HepG2 (cell line): ENCODE measurements around the gene MIF4GD. TPM values are rescaled to one million over a fixed set of nuclear protein-coding genes. Genes with fewer than 3 reads are reported as not detected.
A peak's percentile ranks its signal among the peaks of the same experiment; 100 is the strongest.

Experiments
- ATF1 ChIP-seq: IDR thresholded peaks from 2 replicates; pipeline ENCODE4 v1.6.1; 2016; ENCODE audit warnings: mild to moderate bottlenecking, control low read depth
- CAMTA2 ChIP-seq: sonication (generic); formaldehyde crosslinking; IDR thresholded peaks from 2 replicates; pipeline ENCODE4 v1.4.0; 2020; ENCODE audit warnings: mild to moderate bottlenecking, missing genetic modification reagents, borderline replicate concordance
- CREM ChIP-seq, 2 experiments: sonication (generic) in 1 of 2; formaldehyde crosslinking in 1 of 2; IDR thresholded peaks; 2 replicates each; pipeline versions ENCODE4 v1.4.0 to v1.6.1; 2016 to 2020; ENCODE audit warnings: antibody characterized with exemption in 1 of 2, mild to moderate bottlenecking in 1 of 2, missing genetic modification reagents in 1 of 2
- MAZ ChIP-seq, 2 experiments: sonication (generic) in 1 of 2; formaldehyde crosslinking in 1 of 2; IDR thresholded peaks; 2 replicates each; pipeline versions ENCODE4 v1.5.0 to v1.6.1; 2012 to 2020; ENCODE audit warnings: low read depth in 2 of 2, mild to moderate bottlenecking in 2 of 2, borderline replicate concordance in 1 of 2, improper control_type of control experiment in 1 of 2, low read length in 1 of 2, missing genetic modification reagents in 1 of 2, moderate library complexity in 1 of 2
- MBNL3 ChIP-seq: fragments of 250-450 bp; sonication (Bioruptor Pico); conservative IDR thresholded peaks from 2 replicates; pipeline ENCODE4 v1.8.0; 2022; ENCODE audit warnings: mild to moderate bottlenecking, inconsistent platforms
- MXI1 ChIP-seq: IDR thresholded peaks from 3 replicates; pipeline ENCODE4 v1.6.1; 2012; ENCODE audit warnings: low read depth, low read length, inconsistent platforms, borderline replicate concordance
- PAWR ChIP-seq: sonication (generic); formaldehyde crosslinking; IDR thresholded peaks from 2 replicates; pipeline ENCODE4 v1.4.0; 2020; ENCODE audit warnings: missing genetic modification reagents, mild to moderate bottlenecking, borderline replicate concordance
- PCBP2 ChIP-seq: fragments of 200-400 bp; formaldehyde crosslinking; optimal IDR thresholded peaks from 2 replicates; pipeline ENCODE3; 2018; ENCODE audit warnings: low read length, low read depth; ENCODE audit not compliant: poor library complexity, severe bottlenecking
- ZBTB7A ChIP-seq: sonication (generic); formaldehyde crosslinking; IDR thresholded peaks from 2 replicates; pipeline ENCODE4 v1.8.0; 2022; ENCODE audit warnings: mild to moderate bottlenecking, missing genetic modification reagents
- ZNF382 ChIP-seq: sonication (generic); formaldehyde crosslinking; IDR thresholded peaks from 2 replicates; pipeline ENCODE4 v1.5.0; 2020; ENCODE audit warnings: missing genetic modification reagents, mild to moderate bottlenecking, borderline replicate concordance
- ZNF780A ChIP-seq: sonication (generic); formaldehyde crosslinking; IDR thresholded peaks from 2 replicates; pipeline ENCODE4 v1.8.0; 2022; ENCODE audit warnings: mild to moderate bottlenecking, missing genetic modification reagents, moderate library complexity
- ZNF850 ChIP-seq: sonication (generic); formaldehyde crosslinking; conservative IDR thresholded peaks from 2 replicates; pipeline ENCODE4 v1.9.0; 2021; ENCODE audit warnings: mild to moderate bottlenecking, missing genetic modification reagents
- ZSCAN31 ChIP-seq: sonication (generic); formaldehyde crosslinking; IDR thresholded peaks from 2 replicates; pipeline ENCODE4 v1.5.0; 2020; ENCODE audit warnings: low read depth, mild to moderate bottlenecking, missing genetic modification reagents
- polyA plus RNA-seq, 8 experiments: library from polyadenylated mRNA; depleted of rRNA in 3 of 8; stranded (reverse) in 7 of 8; unstranded in 1 of 8; fragments of >200 nt; fragmentation: Illumina TruSeq in 4 of 8; extraction: Trizol in 4 of 8; gene quantifications; 2 replicates each; pipeline versions ENCODE4 v1.2.1 to v1.2.3, GENCODE V29; 2011 to 2016; ENCODE audit warnings: low read depth in 4 of 8, missing spikeins in 1 of 8, mixed read lengths in 1 of 8; ENCODE audit not compliant: insufficient read depth in 1 of 8
- total RNA-seq, 5 experiments: library from RNA; depleted of rRNA; stranded (reverse); fragments of >200 nt; fragmentation: Illumina TruSeq; extraction: Trizol; gene quantifications; 2 replicates each; pipeline ENCODE4 v1.2.3, GENCODE V29; 2016; ENCODE audit warnings: low read depth in 1 of 5
- TF ChIP-seq, protein P1 (sequence below): sonication (generic); formaldehyde crosslinking; conservative IDR thresholded peaks from 2 replicates; pipeline ENCODE4 v1.8.0; 2022; ENCODE audit warnings: missing genetic modification reagents
- TF ChIP-seq, protein P2 (sequence below): sonication (generic); formaldehyde crosslinking; conservative IDR thresholded peaks from 2 replicates; pipeline ENCODE4 v1.4.0; 2020; ENCODE audit warnings: missing genetic modification reagents
- TF ChIP-seq, protein P3 (sequence below): sonication (generic); formaldehyde crosslinking; IDR thresholded peaks from 2 replicates; pipeline ENCODE4 v1.5.0; 2020; ENCODE audit warnings: mild to moderate bottlenecking, missing genetic modification reagents, borderline replicate concordance
- TF ChIP-seq, protein P4 (sequence below): IDR thresholded peaks from 2 replicates; pipeline ENCODE4 v1.6.1; 2016; ENCODE audit warnings: control low read depth
- TF ChIP-seq, protein P5 (sequence below): sonication (generic); formaldehyde crosslinking; IDR thresholded peaks from 2 replicates; pipeline ENCODE4 v1.8.1; 2023; ENCODE audit warnings: mild to moderate bottlenecking, missing genetic modification reagents

MIF4GD gene
- total and polyA plus RNA-seq, 2 of the 13 experiments (the other 11 are each of a cell fraction or from before 2014, with no cell fraction given): 14.0 to 28.0 TPM

DNA sequence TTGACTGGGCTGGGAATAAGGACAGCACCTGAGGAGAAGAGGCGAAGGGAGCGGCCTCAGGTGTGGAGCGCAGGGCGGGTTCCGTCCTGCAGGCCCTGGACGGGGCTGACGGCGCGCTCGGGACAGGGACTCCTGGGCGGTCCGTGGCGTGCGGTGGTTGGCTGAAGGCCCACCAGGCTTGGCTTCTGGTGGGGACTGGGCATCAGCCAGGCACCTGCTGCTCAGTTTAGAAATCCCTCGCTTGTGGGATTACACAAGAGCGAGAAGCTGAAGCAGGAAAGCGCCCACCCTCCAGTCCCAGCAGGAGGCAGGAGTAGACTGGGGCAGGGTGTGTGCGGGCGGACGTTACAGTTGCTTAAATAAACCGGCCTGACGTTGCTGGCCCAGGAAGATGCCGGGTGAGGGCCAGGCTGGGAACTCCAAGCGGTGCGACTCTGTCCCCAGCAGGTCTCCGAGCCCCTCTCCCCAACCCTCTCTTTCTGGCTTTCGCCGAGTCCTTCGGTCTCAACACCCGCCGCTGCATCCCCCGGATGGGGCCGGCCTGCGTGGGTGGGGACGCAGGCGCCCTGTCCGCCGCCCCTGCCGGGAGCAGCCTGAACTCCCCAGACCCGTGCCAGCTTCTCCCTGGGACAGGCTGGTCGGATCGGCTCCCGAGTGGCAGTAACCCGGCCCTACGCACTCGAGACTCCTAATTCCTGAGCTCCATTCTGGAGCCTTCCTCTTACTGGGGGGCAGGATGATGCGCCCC lies 639 bp downstream of the MIF4GD start (continued):
- TF ChIP-seq, protein P1, sequence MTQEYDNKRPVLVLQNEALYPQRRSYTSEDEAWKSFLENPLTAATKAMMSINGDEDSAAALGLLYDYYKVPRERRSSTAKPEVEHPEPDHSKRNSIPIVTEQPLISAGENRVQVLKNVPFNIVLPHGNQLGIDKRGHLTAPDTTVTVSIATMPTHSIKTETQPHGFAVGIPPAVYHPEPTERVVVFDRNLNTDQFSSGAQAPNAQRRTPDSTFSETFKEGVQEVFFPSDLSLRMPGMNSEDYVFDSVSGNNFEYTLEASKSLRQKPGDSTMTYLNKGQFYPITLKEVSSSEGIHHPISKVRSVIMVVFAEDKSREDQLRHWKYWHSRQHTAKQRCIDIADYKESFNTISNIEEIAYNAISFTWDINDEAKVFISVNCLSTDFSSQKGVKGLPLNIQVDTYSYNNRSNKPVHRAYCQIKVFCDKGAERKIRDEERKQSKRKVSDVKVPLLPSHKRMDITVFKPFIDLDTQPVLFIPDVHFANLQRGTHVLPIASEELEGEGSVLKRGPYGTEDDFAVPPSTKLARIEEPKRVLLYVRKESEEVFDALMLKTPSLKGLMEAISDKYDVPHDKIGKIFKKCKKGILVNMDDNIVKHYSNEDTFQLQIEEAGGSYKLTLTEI: no peak
- TF ChIP-seq ZNF780A (CRISPR knock-in tag): no peak
- no peak for TF ChIP-seq MBNL3 (CRISPR knock-in tag)
- 0 out of 2 replicates have a peak, but pooled peaks have one; percentile 23 for TF ChIP-seq PAWR (CRISPR knock-in tag)
- no peak for TF ChIP-seq ZNF382 (CRISPR knock-in tag)
- TF ChIP-seq CAMTA2: no peak
- TF ChIP-seq, protein P2, sequence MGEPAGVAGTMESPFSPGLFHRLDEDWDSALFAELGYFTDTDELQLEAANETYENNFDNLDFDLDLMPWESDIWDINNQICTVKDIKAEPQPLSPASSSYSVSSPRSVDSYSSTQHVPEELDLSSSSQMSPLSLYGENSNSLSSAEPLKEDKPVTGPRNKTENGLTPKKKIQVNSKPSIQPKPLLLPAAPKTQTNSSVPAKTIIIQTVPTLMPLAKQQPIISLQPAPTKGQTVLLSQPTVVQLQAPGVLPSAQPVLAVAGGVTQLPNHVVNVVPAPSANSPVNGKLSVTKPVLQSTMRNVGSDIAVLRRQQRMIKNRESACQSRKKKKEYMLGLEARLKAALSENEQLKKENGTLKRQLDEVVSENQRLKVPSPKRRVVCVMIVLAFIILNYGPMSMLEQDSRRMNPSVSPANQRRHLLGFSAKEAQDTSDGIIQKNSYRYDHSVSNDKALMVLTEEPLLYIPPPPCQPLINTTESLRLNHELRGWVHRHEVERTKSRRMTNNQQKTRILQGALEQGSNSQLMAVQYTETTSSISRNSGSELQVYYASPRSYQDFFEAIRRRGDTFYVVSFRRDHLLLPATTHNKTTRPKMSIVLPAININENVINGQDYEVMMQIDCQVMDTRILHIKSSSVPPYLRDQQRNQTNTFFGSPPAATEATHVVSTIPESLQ (CRISPR knock-in tag): no peak; the same call in 1 of the 2 replicates
- no peak for TF ChIP-seq MXI1
- no peak; the same call in 1 of the 2 replicates for TF ChIP-seq MAZ (IDR thresholded peaks at IDR 0.05; ENCODE audit: borderline replicate concordance, low read depth, low read length)
- TF ChIP-seq MAZ (CRISPR knock-in tag; IDR thresholded peaks at IDR 0.05; ENCODE audit: low read depth): peak; percentile 39; the same call in 1 of the 2 replicates
- no peak for TF ChIP-seq ATF1
- TF ChIP-seq, protein P3, sequence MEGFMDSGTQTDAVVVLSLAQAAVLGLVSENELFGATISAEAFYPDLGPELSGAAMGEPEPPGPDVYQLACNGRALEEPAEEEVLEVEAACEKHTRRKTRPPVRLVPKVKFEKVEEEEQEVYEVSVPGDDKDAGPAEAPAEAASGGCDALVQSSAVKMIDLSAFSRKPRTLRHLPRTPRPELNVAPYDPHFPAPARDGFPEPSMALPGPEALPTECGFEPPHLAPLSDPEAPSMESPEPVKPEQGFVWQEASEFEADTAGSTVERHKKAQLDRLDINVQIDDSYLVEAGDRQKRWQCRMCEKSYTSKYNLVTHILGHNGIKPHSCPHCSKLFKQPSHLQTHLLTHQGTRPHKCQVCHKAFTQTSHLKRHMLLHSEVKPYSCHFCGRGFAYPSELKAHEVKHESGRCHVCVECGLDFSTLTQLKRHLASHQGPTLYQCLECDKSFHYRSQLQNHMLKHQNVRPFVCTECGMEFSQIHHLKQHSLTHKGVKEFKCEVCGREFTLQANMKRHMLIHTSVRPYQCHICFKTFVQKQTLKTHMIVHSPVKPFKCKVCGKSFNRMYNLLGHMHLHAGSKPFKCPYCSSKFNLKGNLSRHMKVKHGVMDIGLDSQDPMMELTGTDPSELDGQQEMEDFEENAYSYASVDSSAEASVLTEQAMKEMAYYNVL: no peak
- TF ChIP-seq, protein P4, sequence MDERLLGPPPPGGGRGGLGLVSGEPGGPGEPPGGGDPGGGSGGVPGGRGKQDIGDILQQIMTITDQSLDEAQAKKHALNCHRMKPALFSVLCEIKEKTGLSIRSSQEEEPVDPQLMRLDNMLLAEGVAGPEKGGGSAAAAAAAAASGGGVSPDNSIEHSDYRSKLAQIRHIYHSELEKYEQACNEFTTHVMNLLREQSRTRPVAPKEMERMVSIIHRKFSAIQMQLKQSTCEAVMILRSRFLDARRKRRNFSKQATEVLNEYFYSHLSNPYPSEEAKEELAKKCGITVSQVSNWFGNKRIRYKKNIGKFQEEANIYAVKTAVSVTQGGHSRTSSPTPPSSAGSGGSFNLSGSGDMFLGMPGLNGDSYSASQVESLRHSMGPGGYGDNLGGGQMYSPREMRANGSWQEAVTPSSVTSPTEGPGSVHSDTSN: no peak
- 0 out of 2 replicates have a peak, but pooled peaks have one; percentile 60 for TF ChIP-seq ZSCAN31
- TF ChIP-seq ZBTB7A (CRISPR knock-in tag): peak; percentile 23; the same call in 1 of the 2 replicates
- TF ChIP-seq ZNF850 (CRISPR knock-in tag): no peak; the same call in 1 of the 2 replicates
- TF ChIP-seq, protein P5, sequence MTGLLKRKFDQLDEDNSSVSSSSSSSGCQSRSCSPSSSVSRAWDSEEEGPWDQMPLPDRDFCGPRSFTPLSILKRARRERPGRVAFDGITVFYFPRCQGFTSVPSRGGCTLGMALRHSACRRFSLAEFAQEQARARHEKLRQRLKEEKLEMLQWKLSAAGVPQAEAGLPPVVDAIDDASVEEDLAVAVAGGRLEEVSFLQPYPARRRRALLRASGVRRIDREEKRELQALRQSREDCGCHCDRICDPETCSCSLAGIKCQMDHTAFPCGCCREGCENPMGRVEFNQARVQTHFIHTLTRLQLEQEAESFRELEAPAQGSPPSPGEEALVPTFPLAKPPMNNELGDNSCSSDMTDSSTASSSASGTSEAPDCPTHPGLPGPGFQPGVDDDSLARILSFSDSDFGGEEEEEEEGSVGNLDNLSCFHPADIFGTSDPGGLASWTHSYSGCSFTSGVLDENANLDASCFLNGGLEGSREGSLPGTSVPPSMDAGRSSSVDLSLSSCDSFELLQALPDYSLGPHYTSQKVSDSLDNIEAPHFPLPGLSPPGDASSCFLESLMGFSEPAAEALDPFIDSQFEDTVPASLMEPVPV: no peak
- TF ChIP-seq PCBP2: no peak
- TF ChIP-seq CREM (IDR thresholded peaks at IDR 0.05): no peak
- TF ChIP-seq CREM (CRISPR knock-in tag; IDR thresholded peaks at IDR 0.05): 0 out of 2 replicates have a peak, but pooled peaks have one; percentile 9
